AG04450 (cell line): ENCODE data around the gene BABAM2. TPM values are rescaled to one million over a fixed set of nuclear protein-coding genes. Genes with fewer than 3 reads are reported as not detected.
A peak's percentile ranks its signal among the peaks of the same experiment; 100 is the strongest.

Experiments used
- CTCF ChIA-PET: fragments of 300-600, 350-600 bp; formaldehyde crosslinking; extraction: SDS; loops from one replicate; lab custom pipeline; 2022; ENCODE audit warnings: antibody characterized with exemption, inconsistent platforms; lab: Charles Lee
- POLR2A ChIA-PET: fragments of 350-600 bp; formaldehyde crosslinking; extraction: SDS; loops from one replicate; lab custom pipeline; 2021; ENCODE audit warnings: antibody characterized with exemption, inconsistent platforms; lab: Yijun Ruan, JAX
- DNase-seq: peaks from one replicate; pipeline ENCODE4 v3.0.0-alpha.2; 2011; ENCODE audit warnings: low read depth, low spot score
- H3K27ac ChIP-seq: one replicate; pipeline ENCODE4 v1.5.1; 2012; ENCODE audit warnings: low read depth, low read length, control low read depth
- H3K27me3 ChIP-seq: one replicate; pipeline ENCODE4 v1.6.0; 2012; ENCODE audit warnings: low read length; ENCODE audit not compliant: control insufficient read depth, insufficient read depth
- H3K4me3 ChIP-seq: 2 replicates; pipeline ENCODE4 v1.5.1; 2011; ENCODE audit warnings: mild to moderate bottlenecking, low read depth, low read length, control low read depth
- H3K9me3 ChIP-seq: 2 replicates; pipeline ENCODE4 v1.5.1; 2012; ENCODE audit warnings: low read length; ENCODE audit not compliant: control insufficient read depth, insufficient read depth
- polyA plus RNA-seq: library from polyadenylated mRNA; depleted of rRNA; stranded (reverse); fragments of >200 nt; gene quantifications from 2 replicates; pipeline ENCODE4 v1.2.3, GENCODE V29; 2011
- TF ChIP-seq, protein P1 (sequence below): IDR thresholded peaks from 2 replicates; pipeline ENCODE4 v1.5.1; 2011; ENCODE audit warnings: low read depth, low read length, control low read depth, inconsistent platforms

The BABAM2 gene
- polyA plus RNA-seq, 1 experiment: 44.5 TPM

- TF ChIP-seq, protein P1, sequence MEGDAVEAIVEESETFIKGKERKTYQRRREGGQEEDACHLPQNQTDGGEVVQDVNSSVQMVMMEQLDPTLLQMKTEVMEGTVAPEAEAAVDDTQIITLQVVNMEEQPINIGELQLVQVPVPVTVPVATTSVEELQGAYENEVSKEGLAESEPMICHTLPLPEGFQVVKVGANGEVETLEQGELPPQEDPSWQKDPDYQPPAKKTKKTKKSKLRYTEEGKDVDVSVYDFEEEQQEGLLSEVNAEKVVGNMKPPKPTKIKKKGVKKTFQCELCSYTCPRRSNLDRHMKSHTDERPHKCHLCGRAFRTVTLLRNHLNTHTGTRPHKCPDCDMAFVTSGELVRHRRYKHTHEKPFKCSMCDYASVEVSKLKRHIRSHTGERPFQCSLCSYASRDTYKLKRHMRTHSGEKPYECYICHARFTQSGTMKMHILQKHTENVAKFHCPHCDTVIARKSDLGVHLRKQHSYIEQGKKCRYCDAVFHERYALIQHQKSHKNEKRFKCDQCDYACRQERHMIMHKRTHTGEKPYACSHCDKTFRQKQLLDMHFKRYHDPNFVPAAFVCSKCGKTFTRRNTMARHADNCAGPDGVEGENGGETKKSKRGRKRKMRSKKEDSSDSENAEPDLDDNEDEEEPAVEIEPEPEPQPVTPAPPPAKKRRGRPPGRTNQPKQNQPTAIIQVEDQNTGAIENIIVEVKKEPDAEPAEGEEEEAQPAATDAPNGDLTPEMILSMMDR: no peak
- Histone ChIP-seq H3K4me3 (peak overlapping the region; percentile 88), H3K9me3 (no peaks in the 10 kb centered on the region; the same call in 1 of the 2 replicates), H3K27me3 (no peaks in the 10 kb centered on the region), H3K27ac (peak overlapping the region; percentile 42)
- ChIA-PET CTCF (no interaction called here), POLR2A (interaction anchor here (1.9 kb wide), 1 partner anchor 91 kb away, joined by 6 read pairs; no protein-coding TSS in a partner anchor)
- no peak for DNase-seq
Measured at GRCh38 chr2:27889774-27890145, 769 bp upstream of the BABAM2 start.

GRCh38 chr2:27890924-27891672 lies 569 bp downstream of the BABAM2 start:
- no peak for DNase-seq
- POLR2A ChIA-PET: interaction anchor here (1.9 kb wide), 1 partner anchor 92 kb away, joined by 6 read pairs; no protein-coding TSS in a partner anchor
- no peaks in the 10 kb centered on the region; the same call in 1 of the 2 replicates for H3K9me3 ChIP-seq
- no peaks in the 10 kb centered on the region for H3K27me3 ChIP-seq
- CTCF ChIA-PET: no interaction called here
- H3K27ac ChIP-seq: peak overlapping the region; percentile 90
- peak overlapping the region; percentile 88 for H3K4me3 ChIP-seq
- TF ChIP-seq, protein P1: no peak

DNA sequence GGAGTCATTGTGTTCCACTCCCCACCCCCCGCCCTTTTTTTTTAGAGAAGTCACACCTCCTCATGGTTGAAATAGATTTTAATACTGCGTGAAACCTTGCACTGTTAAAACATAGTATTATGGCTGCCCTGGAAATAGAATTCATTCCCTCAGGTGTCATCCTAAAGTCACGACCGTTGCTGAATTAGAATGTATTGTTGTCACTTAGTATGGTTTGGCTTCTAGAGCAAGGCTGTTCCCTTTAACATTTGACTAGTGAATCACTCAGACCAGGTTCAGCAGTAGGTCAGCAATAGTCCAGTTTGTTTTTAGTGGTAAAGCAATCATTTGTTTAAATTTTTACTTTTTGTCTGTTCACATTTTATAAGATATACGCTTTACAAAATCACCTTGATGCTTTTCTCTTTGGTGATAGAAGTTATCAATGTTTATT lies 1.2 kb downstream of the BABAM2 start:
- CTCF ChIA-PET: no interaction called here
- no peaks in the 10 kb centered on the region; the same call in 1 of the 2 replicates for H3K9me3 ChIP-seq

GRCh38 chr2:27893006-27893405 lies 2.5 kb downstream of the BABAM2 start:
- Histone ChIP-seq H3K4me3 (no peak overlapping the region), H3K27ac (no peak overlapping the region), H3K9me3 (no peaks in the 10 kb centered on the region; the same call in 1 of the 2 replicates), H3K27me3 (no peaks in the 10 kb centered on the region)
- ChIA-PET POLR2A (no interaction called here), CTCF (interaction anchor here (0.6 to 0.9 kb wide), 2 partner anchors 527 to 554 kb away, joined by 3 to 5 read pairs; no protein-coding TSS in a partner anchor)
- TF ChIP-seq, protein P1: no peak
- DNase-seq: no peak

More for the DNA sequence above, 1.2 kb downstream of the BABAM2 start:
- POLR2A ChIA-PET: no interaction called here
- no peak for DNase-seq
- Histone ChIP-seq H3K27ac (no peak overlapping the region), H3K4me3 (no peak overlapping the region; the same call in 1 of the 2 replicates), H3K27me3 (no peaks in the 10 kb centered on the region)
- TF ChIP-seq, protein P1: no peak

- Histone ChIP-seq H3K27me3 (no peaks in the 10 kb centered on the region), H3K9me3 (no peaks in the 10 kb centered on the region), H3K4me3 (no peak overlapping the region), H3K27ac (no peak overlapping the region)
- ChIA-PET POLR2A (no interaction called here), CTCF (no interaction called here)
- TF ChIP-seq, protein P1: no peak
- DNase-seq: no peak
Measured at GRCh38 chr2:27897717-27898116, 7.2 kb downstream of the BABAM2 start.
